H9 (cell line): ENCODE results near the gene HOXD8. TPM values are rescaled to one million over a fixed set of nuclear protein-coding genes. Genes with fewer than 3 reads are reported as not detected.

Source experiments
- DNase-seq: peaks from one replicate; pipeline ENCODE4 v3.0.0-alpha.2; 2017
- H2AFZ ChIP-seq: one replicate; pipeline ENCODE4 v1.6.1; 2013; ENCODE audit warnings: mild to moderate bottlenecking, low read length, control low read depth, moderate library complexity
- H2AK5ac ChIP-seq: 2 replicates; pipeline ENCODE4 v1.6.1; 2013; ENCODE audit warnings: low read length, control low read depth, mixed read lengths; ENCODE audit not compliant: insufficient read length
- H2BK120ac ChIP-seq: one replicate; pipeline ENCODE4 v1.6.1; 2013; ENCODE audit warnings: low read depth, mild to moderate bottlenecking, low read length, control low read depth, inconsistent platforms; ENCODE audit not compliant: poor library complexity, severe bottlenecking
- H2BK12ac ChIP-seq: 2 replicates; pipeline ENCODE4 v1.6.1; 2013; ENCODE audit warnings: low read length, control low read depth, mixed read lengths, low read depth; ENCODE audit not compliant: insufficient read length
- H2BK15ac ChIP-seq: 2 replicates; pipeline ENCODE4 v1.6.1; 2013; ENCODE audit warnings: low read depth, low read length, control low read depth
- H2BK20ac ChIP-seq: one replicate; pipeline ENCODE4 v1.6.1; 2013; ENCODE audit warnings: low read depth, mild to moderate bottlenecking, low read length, control low read depth, inconsistent platforms; ENCODE audit not compliant: poor library complexity, severe bottlenecking
- H2BK5ac ChIP-seq: 2 replicates; pipeline ENCODE4 v1.6.1; 2013; ENCODE audit warnings: low read length, control low read depth, mixed read lengths; ENCODE audit not compliant: insufficient read length
- H3K14ac ChIP-seq: 2 replicates; pipeline ENCODE4 v1.6.1; 2013; ENCODE audit warnings: low read length, control low read depth; ENCODE audit not compliant: insufficient read depth
- H3K18ac ChIP-seq: 2 replicates; pipeline ENCODE4 v1.6.1; 2013; ENCODE audit warnings: low read depth, mild to moderate bottlenecking, mixed read lengths, low read length, control low read depth; ENCODE audit not compliant: insufficient read length
- H3K23ac ChIP-seq: 2 replicates; pipeline ENCODE4 v1.6.1; 2013; ENCODE audit warnings: low read length, control low read depth, mixed read lengths, low read depth; ENCODE audit not compliant: insufficient read length
- H3K23me2 ChIP-seq: 2 replicates; pipeline ENCODE4 v1.6.1; 2013; ENCODE audit warnings: low read depth, mild to moderate bottlenecking, mixed read lengths, low read length, control low read depth; ENCODE audit not compliant: insufficient read length, poor library complexity, severe bottlenecking
- H3K27ac ChIP-seq: 2 replicates; pipeline ENCODE4 v1.5.1; 2013; ENCODE audit warnings: low read length, control low read depth, mixed read lengths, low read depth; ENCODE audit not compliant: insufficient read length
- H3K27me3 ChIP-seq: 2 replicates; pipeline ENCODE4 v1.6.1; 2013; ENCODE audit warnings: low read length, control low read depth, inconsistent platforms; ENCODE audit not compliant: insufficient read depth
- H3K4ac ChIP-seq: 2 replicates; pipeline ENCODE4 v1.6.1; 2013; ENCODE audit warnings: low read depth, mild to moderate bottlenecking, control low read depth, inconsistent platforms, low read length, moderate library complexity
- H3K4me1 ChIP-seq: 2 replicates; pipeline ENCODE4 v1.6.1; 2013; ENCODE audit warnings: low read length, control low read depth, inconsistent platforms; ENCODE audit not compliant: insufficient read depth
- H3K4me2 ChIP-seq: 2 replicates; pipeline ENCODE4 v1.6.1; 2013; ENCODE audit warnings: low read length, control low read depth, mixed read lengths; ENCODE audit not compliant: insufficient read length, insufficient read depth
- H3K56ac ChIP-seq: 2 replicates; pipeline ENCODE4 v1.6.1; 2013; ENCODE audit warnings: low read depth, mild to moderate bottlenecking, mixed read lengths, low read length, control low read depth; ENCODE audit not compliant: insufficient read length
- H3K79me1 ChIP-seq: 2 replicates; pipeline ENCODE4 v1.6.1; 2013; ENCODE audit warnings: low read depth, mild to moderate bottlenecking, moderate library complexity, low read length, control low read depth, inconsistent platforms; ENCODE audit not compliant: insufficient read depth, poor library complexity, severe bottlenecking
- H3K79me2 ChIP-seq: 2 replicates; pipeline ENCODE4 v1.6.1; 2013; ENCODE audit warnings: low read length, control low read depth, inconsistent platforms; ENCODE audit not compliant: insufficient read depth
- H3K9ac ChIP-seq: 2 replicates; pipeline ENCODE4 v1.6.1; 2013; ENCODE audit warnings: low read length, control low read depth, mixed read lengths; ENCODE audit not compliant: insufficient read length; ENCODE audit errors: extremely low read depth
- H3K9me3 ChIP-seq: one replicate; pipeline ENCODE4 v1.6.1; 2013; ENCODE audit warnings: low read depth, low read length, inconsistent platforms; ENCODE audit not compliant: control insufficient read depth
- H3T11ph ChIP-seq: one replicate; pipeline ENCODE4 v1.6.1; 2013; ENCODE audit warnings: mild to moderate bottlenecking, low read length, control low read depth, inconsistent platforms
- H4K20me1 ChIP-seq: one replicate; pipeline ENCODE4 v1.6.1; 2013; ENCODE audit not compliant: control insufficient read depth, insufficient read length, insufficient read depth
- H4K5ac ChIP-seq: 2 replicates; pipeline ENCODE4 v1.6.1; 2013; ENCODE audit warnings: low read depth, mild to moderate bottlenecking, mixed read lengths, low read length, control low read depth; ENCODE audit not compliant: insufficient read length
- H4K8ac ChIP-seq: replicated peaks from 2 replicates; pipeline ENCODE4 v1.6.1; 2013; ENCODE audit warnings: low read length, control low read depth, mixed read lengths, low read depth; ENCODE audit not compliant: insufficient read length
- H4K91ac ChIP-seq: 2 replicates; pipeline ENCODE4 v1.6.1; 2013; ENCODE audit warnings: low read depth, mild to moderate bottlenecking, moderate library complexity, mixed read lengths, low read length, control low read depth; ENCODE audit not compliant: insufficient read length
- H3K27ac Mint-ChIP-seq, 3 experiments: 2 replicates in 2 of 3; 3 replicates in 1 of 3; pipeline ENCODE4 v1.8.0; 2020 to 2021; ENCODE audit warnings: mixed read lengths in 3 of 3, mild to moderate bottlenecking in 1 of 3, moderate library complexity in 1 of 3
- H3K27me3 Mint-ChIP-seq: 2 replicates; pipeline ENCODE4 v1.8.0; 2021; ENCODE audit warnings: low read depth, mild to moderate bottlenecking, moderate library complexity, mixed read lengths
- H3K36me3 Mint-ChIP-seq, 3 experiments: 2 replicates in 2 of 3; 3 replicates in 1 of 3; pipeline ENCODE4 v1.8.0; 2020 to 2021; ENCODE audit warnings: low read depth in 3 of 3, mixed read lengths in 3 of 3; ENCODE audit not compliant: insufficient read depth in 1 of 3
- H3K4me1 Mint-ChIP-seq, 2 experiments: 2 replicates each; pipeline ENCODE4 v1.8.0; 2020; ENCODE audit warnings: mixed read lengths in 2 of 2
- H3K4me3 Mint-ChIP-seq, 2 experiments: 2 replicates in 1 of 2; 3 replicates in 1 of 2; pipeline ENCODE4 v1.8.0; 2020 to 2021; ENCODE audit warnings: mild to moderate bottlenecking in 2 of 2, mixed read lengths in 2 of 2, moderate library complexity in 1 of 2
- H3K9me3 Mint-ChIP-seq, 2 experiments: 2 replicates in 1 of 2; 3 replicates in 1 of 2; pipeline ENCODE4 v1.8.0; 2020; ENCODE audit warnings: mild to moderate bottlenecking in 2 of 2, mixed read lengths in 2 of 2, moderate library complexity in 1 of 2
- WGBS: extraction: QIAGEN DNeasy Blood & Tissue Kit; methylation state at CpG from one replicate; pipeline ENCODE4 v1.1.7; 2013; ENCODE audit warnings: missing lambda C conversion rate, low lambda C conversion rate, mixed read lengths; ENCODE audit not compliant: insufficient read length; ENCODE audit errors: extremely low coverage; 5-methylcytosine and 5-hydroxymethylcytosine counted together
- total RNA-seq: library from RNA; stranded (reverse); gene quantifications from 2 replicates; pipeline ENCODE4 v1.2.1, GENCODE V29; 2021
- TF ChIP-seq, protein P1 (sequence below): fragments of 200-600 bp; sonication (generic); conservative IDR thresholded peaks from 3 replicates; pipeline ENCODE4 v1.8.0; 2021; ENCODE audit warnings: antibody characterized with exemption, mild to moderate bottlenecking

HOXD8 gene
- total RNA-seq, 1 experiment from 2014 or later, result not detected

DNA sequence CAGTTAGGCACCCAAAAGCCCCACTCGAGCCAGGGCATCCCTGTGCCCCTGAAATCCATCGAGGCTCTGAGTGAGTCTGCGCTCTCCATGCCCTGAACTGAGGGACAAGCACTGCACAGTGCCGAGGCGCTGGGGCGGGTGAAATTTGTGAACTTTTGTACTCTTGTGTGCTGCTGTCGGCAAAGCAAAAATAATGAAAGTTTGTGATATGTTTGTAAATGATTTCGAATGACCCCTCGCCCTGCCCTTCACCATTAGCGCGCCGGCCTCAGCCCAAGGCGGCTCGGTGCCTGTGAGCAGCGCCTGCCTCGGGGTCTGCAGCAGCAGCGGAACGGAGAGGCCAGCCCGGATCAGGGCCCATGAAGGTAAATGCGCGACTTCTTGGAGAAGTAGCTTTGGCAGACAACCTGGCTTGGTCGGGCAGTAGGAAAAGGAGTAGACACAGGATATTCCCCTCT is 20.0 kb downstream of the HOXD8 start:
- no peak overlapping the region for H3K4ac ChIP-seq
- H4K20me1 ChIP-seq, result no peaks in the 10 kb centered on the region
- no peaks in the 10 kb centered on the region; the same call in 1 of the 2 replicates for H3K4me1 ChIP-seq
- Mint-ChIP-seq H3K27ac (no peak overlapping the region), H3K27me3 (peaks cover 100% of the 10 kb centered on the region), H3K4me3 (no peak overlapping the region; a peak in 1 of 5 replicates), H3K36me3 (no peaks in the 10 kb centered on the region; a peak in 1 of 7 replicates), H3K9me3 (peaks cover 4 to 8% of the 10 kb centered on the region in 2 experiments; a peak in 3 of 5 replicates), H3K4me1 (peaks cover 2 to 21% of the 10 kb centered on the region in 2 experiments; a peak in 3 of 4 replicates)
- WGBS, result no CpG with 5 or more reads among the region's 22 CpGs
- no peak overlapping the region for H2BK5ac ChIP-seq
- no peak overlapping the region for H4K5ac ChIP-seq
- H2BK20ac ChIP-seq, result no peak overlapping the region
- no peak overlapping the region for H2BK12ac ChIP-seq
- no peak overlapping the region for H3K56ac ChIP-seq
- DNase-seq, result no peak
- no peak overlapping the region for H4K8ac ChIP-seq
- peaks cover 99% of the 10 kb centered on the region for H3K27me3 ChIP-seq
- H2AFZ ChIP-seq, result no peak overlapping the region
- no peaks in the 10 kb centered on the region for H3K79me2 ChIP-seq
- H3K4me2 ChIP-seq, result no peak overlapping the region
- no peak overlapping the region for H3K18ac ChIP-seq
- no peaks in the 10 kb centered on the region for H3K9me3 ChIP-seq
- no peak overlapping the region for H2BK15ac ChIP-seq
- no peak overlapping the region for H3T11ph ChIP-seq
- H3K23me2 ChIP-seq, result no peaks in the 10 kb centered on the region
- H3K27ac ChIP-seq, result no peak overlapping the region
- H4K91ac ChIP-seq, result no peak overlapping the region
- no peak overlapping the region for H3K23ac ChIP-seq
- H3K14ac ChIP-seq, result no peak overlapping the region
- no peaks in the 10 kb centered on the region for H3K79me1 ChIP-seq
- TF ChIP-seq, protein P1, sequence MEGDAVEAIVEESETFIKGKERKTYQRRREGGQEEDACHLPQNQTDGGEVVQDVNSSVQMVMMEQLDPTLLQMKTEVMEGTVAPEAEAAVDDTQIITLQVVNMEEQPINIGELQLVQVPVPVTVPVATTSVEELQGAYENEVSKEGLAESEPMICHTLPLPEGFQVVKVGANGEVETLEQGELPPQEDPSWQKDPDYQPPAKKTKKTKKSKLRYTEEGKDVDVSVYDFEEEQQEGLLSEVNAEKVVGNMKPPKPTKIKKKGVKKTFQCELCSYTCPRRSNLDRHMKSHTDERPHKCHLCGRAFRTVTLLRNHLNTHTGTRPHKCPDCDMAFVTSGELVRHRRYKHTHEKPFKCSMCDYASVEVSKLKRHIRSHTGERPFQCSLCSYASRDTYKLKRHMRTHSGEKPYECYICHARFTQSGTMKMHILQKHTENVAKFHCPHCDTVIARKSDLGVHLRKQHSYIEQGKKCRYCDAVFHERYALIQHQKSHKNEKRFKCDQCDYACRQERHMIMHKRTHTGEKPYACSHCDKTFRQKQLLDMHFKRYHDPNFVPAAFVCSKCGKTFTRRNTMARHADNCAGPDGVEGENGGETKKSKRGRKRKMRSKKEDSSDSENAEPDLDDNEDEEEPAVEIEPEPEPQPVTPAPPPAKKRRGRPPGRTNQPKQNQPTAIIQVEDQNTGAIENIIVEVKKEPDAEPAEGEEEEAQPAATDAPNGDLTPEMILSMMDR, result no peak
- no peak overlapping the region for H2BK120ac ChIP-seq
- H3K9ac ChIP-seq, result no peak overlapping the region
- no peak overlapping the region for H2AK5ac ChIP-seq
